Astrocyte (in vitro differentiated cells and primary cell): ENCODE measurements around the gene SND1. TPM values are rescaled to one million over a fixed set of nuclear protein-coding genes. Genes with fewer than 3 reads are reported as not detected.

Experiments
- DNase-seq: peaks from one replicate; pipeline ENCODE4 v3.0.0-alpha.2; 2010; ENCODE audit warnings: low read depth
- FAIRE-seq: peaks from 2 replicates; lab custom pipeline; 2011; peaks lifted over from hg19 to GRCh38; lab: Jason Lieb, UNC
- H2AFZ ChIP-seq: 2 replicates; pipeline ENCODE4 v1.6.0; 2012; ENCODE audit warnings: low read depth, low read length, inconsistent platforms
- H3K27ac ChIP-seq: 2 replicates; pipeline ENCODE4 v1.5.1; 2011; ENCODE audit warnings: low read depth, low read length, inconsistent platforms
- H3K27me3 ChIP-seq: 2 replicates; pipeline ENCODE4 v1.6.0; 2011; ENCODE audit warnings: low read length, inconsistent platforms; ENCODE audit not compliant: insufficient read depth
- H3K36me3 ChIP-seq: 2 replicates; pipeline ENCODE4 v1.5.1; 2011; ENCODE audit warnings: low read length, inconsistent platforms; ENCODE audit not compliant: insufficient read depth
- H3K4me1 ChIP-seq: 2 replicates; pipeline ENCODE4 v1.5.1; 2011; ENCODE audit warnings: low read length, inconsistent platforms; ENCODE audit not compliant: insufficient read depth
- H3K4me2 ChIP-seq: 2 replicates; pipeline ENCODE4 v1.6.0; 2012; ENCODE audit warnings: low read length, inconsistent platforms
- H3K4me3 ChIP-seq: 2 replicates; pipeline ENCODE4 v1.5.1; 2011; ENCODE audit warnings: low read depth, mild to moderate bottlenecking, low read length, inconsistent platforms; ENCODE audit not compliant: insufficient read depth
- H3K79me2 ChIP-seq: 2 replicates; pipeline ENCODE4 v1.6.0; 2012; ENCODE audit warnings: mild to moderate bottlenecking, low read length, inconsistent platforms; ENCODE audit not compliant: insufficient read depth
- H3K9ac ChIP-seq: 2 replicates; pipeline ENCODE4 v1.6.0; 2012; ENCODE audit warnings: mild to moderate bottlenecking, low read length, inconsistent platforms
- H3K9me3 ChIP-seq: 2 replicates; pipeline ENCODE4 v1.5.1; 2012; ENCODE audit warnings: low read depth, mild to moderate bottlenecking, low read length, inconsistent platforms; ENCODE audit not compliant: insufficient read depth
- H4K20me1 ChIP-seq: 2 replicates; pipeline ENCODE4 v1.6.0; 2012; ENCODE audit warnings: low read length, inconsistent platforms; ENCODE audit not compliant: insufficient read depth
- H3K27ac Mint-ChIP-seq: one replicate; pipeline ENCODE4 v1.8.0; 2021; ENCODE audit warnings: mild to moderate bottlenecking, mixed read lengths; ENCODE audit not compliant: unreplicated experiment
- H3K27me3 Mint-ChIP-seq: one replicate; pipeline ENCODE4 v1.8.0; 2021; ENCODE audit warnings: low read depth, mixed read lengths; ENCODE audit not compliant: unreplicated experiment
- H3K36me3 Mint-ChIP-seq: one replicate; pipeline ENCODE4 v1.8.0; 2021; ENCODE audit warnings: low read depth, mixed read lengths; ENCODE audit not compliant: unreplicated experiment
- H3K4me1 Mint-ChIP-seq: one replicate; pipeline ENCODE4 v1.8.0; 2021; ENCODE audit warnings: low read depth, mixed read lengths; ENCODE audit not compliant: unreplicated experiment
- H3K4me3 Mint-ChIP-seq: one replicate; pipeline ENCODE4 v1.8.0; 2021; ENCODE audit warnings: mild to moderate bottlenecking, moderate library complexity, mixed read lengths; ENCODE audit not compliant: unreplicated experiment
- H3K9me3 Mint-ChIP-seq: one replicate; pipeline ENCODE4 v1.8.0; 2021; ENCODE audit warnings: mild to moderate bottlenecking, mixed read lengths; ENCODE audit not compliant: unreplicated experiment
- CTCF ChIP-seq: IDR thresholded peaks from 2 replicates; pipeline ENCODE4 v1.5.1; 2011; ENCODE audit warnings: low read depth, mild to moderate bottlenecking, inconsistent platforms, low read length, moderate library complexity; ENCODE audit not compliant: insufficient read depth
- EZH2 ChIP-seq: IDR thresholded peaks from 2 replicates; pipeline ENCODE4 v1.6.1; 2012; ENCODE audit warnings: mild to moderate bottlenecking, low read length, inconsistent platforms; ENCODE audit not compliant: insufficient read depth
- total RNA-seq: library from RNA; stranded (reverse); gene quantifications from 2 replicates; pipeline ENCODE4 v1.2.1, GENCODE V29; 2021

SND1 gene
- total RNA-seq, 1 donor from 2014 or later: 267 TPM

- DNase-seq (no peak), FAIRE-seq (no peak)
- H3K4me1 ChIP-seq: no peaks in the 10 kb centered on the region
- Mint-ChIP-seq H3K27me3 (no peaks in the 10 kb centered on the region), H3K36me3 (peaks cover 14% of the 10 kb centered on the region), H3K4me1 (peaks cover 27% of the 10 kb centered on the region), H3K9me3 (no peaks in the 10 kb centered on the region), H3K27ac (no peak overlapping the region), H3K4me3 (no peak overlapping the region)
- no peaks in the 10 kb centered on the region for H3K27me3 ChIP-seq
- no peak overlapping the region for H2AFZ ChIP-seq
- H3K36me3 ChIP-seq: no peaks in the 10 kb centered on the region
- H3K9ac ChIP-seq: no peak overlapping the region
- no peak overlapping the region for H3K4me3 ChIP-seq
- H3K9me3 ChIP-seq: no peaks in the 10 kb centered on the region
- peaks cover 79% of the 10 kb centered on the region for H4K20me1 ChIP-seq
- no peak overlapping the region for H3K27ac ChIP-seq
- TF ChIP-seq CTCF (no peak), EZH2 (no peak)
- peaks cover 3% of the 10 kb centered on the region for H3K79me2 ChIP-seq
- H3K4me2 ChIP-seq: no peak overlapping the region
Observed at GRCh38 chr7:127998671-127999070, 346.7 kb downstream of the SND1 start.

- Histone ChIP-seq H3K27ac (no peak overlapping the region), H3K36me3 (no peaks in the 10 kb centered on the region), H2AFZ (no peak overlapping the region), H3K27me3 (no peaks in the 10 kb centered on the region), H3K4me2 (no peak overlapping the region), H3K4me1 (no peaks in the 10 kb centered on the region), H3K9me3 (no peaks in the 10 kb centered on the region), H3K79me2 (peaks cover 5% of the 10 kb centered on the region), H3K9ac (no peak overlapping the region), H3K4me3 (no peak overlapping the region), H4K20me1 (peaks cover 87% of the 10 kb centered on the region)
- H3K36me3 Mint-ChIP-seq: peaks cover 13% of the 10 kb centered on the region
- H3K27ac Mint-ChIP-seq: no peak overlapping the region
- H3K27me3 Mint-ChIP-seq: no peaks in the 10 kb centered on the region
- TF ChIP-seq EZH2 (no peak), CTCF (no peak)
- H3K4me1 Mint-ChIP-seq: peaks cover 27% of the 10 kb centered on the region
- no peak overlapping the region for H3K4me3 Mint-ChIP-seq
- DNase-seq (no peak), FAIRE-seq (no peak)
- H3K9me3 Mint-ChIP-seq: no peaks in the 10 kb centered on the region
Observed at GRCh38 chr7:128000048-128000447, 348.1 kb downstream of the SND1 start.

GRCh38 chr7:128000854-128001265, 348.9 kb downstream of the SND1 start:
- FAIRE-seq (no peak), DNase-seq (no peak)
- H3K4me2 ChIP-seq: no peak overlapping the region
- Mint-ChIP-seq H3K27me3 (no peaks in the 10 kb centered on the region), H3K9me3 (no peaks in the 10 kb centered on the region), H3K27ac (no peak overlapping the region), H3K4me1 (peaks cover 30% of the 10 kb centered on the region), H3K36me3 (peaks cover 14% of the 10 kb centered on the region), H3K4me3 (no peak overlapping the region)
- peaks cover 87% of the 10 kb centered on the region for H4K20me1 ChIP-seq
- no peaks in the 10 kb centered on the region for H3K4me1 ChIP-seq
- TF ChIP-seq CTCF (no peak), EZH2 (no peak)
- H3K27ac ChIP-seq: no peak overlapping the region
- peaks cover 5% of the 10 kb centered on the region for H3K79me2 ChIP-seq
- no peak overlapping the region for H3K4me3 ChIP-seq
- H3K27me3 ChIP-seq: no peaks in the 10 kb centered on the region
- no peak overlapping the region for H2AFZ ChIP-seq
- peaks cover 3% of the 10 kb centered on the region for H3K36me3 ChIP-seq
- H3K9ac ChIP-seq: no peak overlapping the region
- H3K9me3 ChIP-seq: no peaks in the 10 kb centered on the region
